GM12865 (cell line): Measurements from ENCODE around the gene ZNF213.

Source experiments
- DNase-seq: peaks from one replicate; pipeline ENCODE4 v3.0.0; 2010; ENCODE audit warnings: low read depth
- H3K4me3 ChIP-seq: 2 replicates; pipeline ENCODE4 v1.5.1; 2011; ENCODE audit warnings: mild to moderate bottlenecking, low read depth, low read length, control low read depth
- CTCF ChIP-seq: IDR thresholded peaks from 2 replicates; pipeline ENCODE4 v1.5.1; 2011; ENCODE audit warnings: low read length, control low read depth, low read depth, inconsistent platforms; ENCODE audit not compliant: insufficient read depth; ENCODE audit errors: missing control alignments

The ZNF213 gene

GRCh38 chr16:3088925-3089716, 45.7 kb upstream of the ZNF213 start:
- no peak overlapping the region for H3K4me3 ChIP-seq
- TF ChIP-seq CTCF = no peak
- DNase-seq = no peak

- no peak for TF ChIP-seq CTCF
- DNase-seq = no peak
- H3K4me3 ChIP-seq = no peak overlapping the region
Measured at GRCh38 chr16:3089717-3090592, 44.9 kb upstream of the ZNF213 start.

GRCh38 chr16:3091551-3091950, 43.3 kb upstream of the ZNF213 start:
- H3K4me3 ChIP-seq = no peak overlapping the region
- no peak for DNase-seq
- TF ChIP-seq CTCF = no peak

- no peak for DNase-seq
- no peak for TF ChIP-seq CTCF
- H3K4me3 ChIP-seq = no peak overlapping the region
Measured at GRCh38 chr16:3092501-3092941, 42.3 kb upstream of the ZNF213 start.

- TF ChIP-seq CTCF = peak; percentile 74
- peak; percentile 77 for DNase-seq
- H3K4me3 ChIP-seq = no peak overlapping the region
Measured at GRCh38 chr16:3094289-3095027, 40.4 kb upstream of the ZNF213 start.

- no peak overlapping the region for H3K4me3 ChIP-seq
- DNase-seq = peak; percentile 88
- TF ChIP-seq CTCF = peak; percentile 42
Measured at GRCh38 chr16:3095869-3096268, 39.0 kb upstream of the ZNF213 start.
